DND-41 (cell line): ENCODE results near the gene CALR.

Experiments
- ATAC-seq: fragments of 200-7000 bp; cut with Tn5 transposase; 3 replicates; pipeline ENCODE4 v1.9.1; 2021; ENCODE audit warnings: low read depth; ENCODE audit not compliant: insufficient read depth
- DNase-seq: peaks from one replicate; pipeline ENCODE4 v3.0.0-alpha.2; 2020
- H2AFZ ChIP-seq: 2 replicates; pipeline ENCODE4 v1.6.0; 2012; ENCODE audit warnings: low read depth, low read length
- H3K27ac ChIP-seq: 2 replicates; pipeline ENCODE4 v1.5.1; 2012; ENCODE audit warnings: low read length, inconsistent platforms
- H3K27me3 ChIP-seq: fragments of 200-600 bp; sonication (generic); 2 replicates; pipeline ENCODE4 v1.6.0; 2012; ENCODE audit warnings: low read length, mild to moderate bottlenecking, inconsistent platforms; ENCODE audit not compliant: insufficient read depth, poor library complexity
- H3K36me3 ChIP-seq: 2 replicates; pipeline ENCODE4 v1.5.1; 2012; ENCODE audit warnings: low read length, inconsistent platforms; ENCODE audit not compliant: insufficient read depth
- H3K4me1 ChIP-seq: 2 replicates; pipeline ENCODE4 v1.5.1; 2012; ENCODE audit warnings: mild to moderate bottlenecking, low read length; ENCODE audit not compliant: insufficient read depth
- H3K4me2 ChIP-seq: 2 replicates; pipeline ENCODE4 v1.6.0; 2012; ENCODE audit warnings: mild to moderate bottlenecking, moderate library complexity, low read length, inconsistent platforms; ENCODE audit not compliant: insufficient read depth
- H3K4me3 ChIP-seq, 2 experiments: fragments of 200-600 bp in 1 of 2; shearing (Covaris generic) in 1 of 2; 2 replicates each; pipeline ENCODE4 v1.5.1; 2012 to 2016; ENCODE audit warnings: inconsistent platforms in 2 of 2, low read length in 2 of 2, mild to moderate bottlenecking in 2 of 2, low read depth in 1 of 2, moderate library complexity in 1 of 2
- H3K79me2 ChIP-seq: 2 replicates; pipeline ENCODE4 v1.6.0; 2012; ENCODE audit warnings: low read length, inconsistent platforms; ENCODE audit not compliant: insufficient read depth
- H3K9ac ChIP-seq: 2 replicates; pipeline ENCODE4 v1.6.0; 2012; ENCODE audit warnings: low read depth, mild to moderate bottlenecking, inconsistent platforms, low read length, moderate library complexity
- H3K9me3 ChIP-seq: 2 replicates; pipeline ENCODE4 v1.5.1; 2012; ENCODE audit warnings: low read length, moderate library complexity, mild to moderate bottlenecking, inconsistent platforms; ENCODE audit not compliant: insufficient read depth, severe bottlenecking
- H4K20me1 ChIP-seq: 2 replicates; pipeline ENCODE4 v1.6.0; 2012; ENCODE audit warnings: low read length; ENCODE audit not compliant: insufficient read depth
- EZH2 ChIP-seq: IDR thresholded peaks from 3 replicates; pipeline ENCODE4 v1.6.1; 2012; ENCODE audit warnings: borderline replicate concordance, low read depth, mild to moderate bottlenecking, moderate library complexity, low read length, inconsistent platforms; ENCODE audit not compliant: severe bottlenecking
- TF ChIP-seq, protein P1 (sequence below): IDR thresholded peaks from 2 replicates; pipeline ENCODE4 v1.5.1; 2012; ENCODE audit warnings: borderline replicate concordance, low read length, moderate library complexity, mild to moderate bottlenecking; ENCODE audit not compliant: poor library complexity, severe bottlenecking; ENCODE audit errors: extremely low read depth

CALR gene

DNA sequence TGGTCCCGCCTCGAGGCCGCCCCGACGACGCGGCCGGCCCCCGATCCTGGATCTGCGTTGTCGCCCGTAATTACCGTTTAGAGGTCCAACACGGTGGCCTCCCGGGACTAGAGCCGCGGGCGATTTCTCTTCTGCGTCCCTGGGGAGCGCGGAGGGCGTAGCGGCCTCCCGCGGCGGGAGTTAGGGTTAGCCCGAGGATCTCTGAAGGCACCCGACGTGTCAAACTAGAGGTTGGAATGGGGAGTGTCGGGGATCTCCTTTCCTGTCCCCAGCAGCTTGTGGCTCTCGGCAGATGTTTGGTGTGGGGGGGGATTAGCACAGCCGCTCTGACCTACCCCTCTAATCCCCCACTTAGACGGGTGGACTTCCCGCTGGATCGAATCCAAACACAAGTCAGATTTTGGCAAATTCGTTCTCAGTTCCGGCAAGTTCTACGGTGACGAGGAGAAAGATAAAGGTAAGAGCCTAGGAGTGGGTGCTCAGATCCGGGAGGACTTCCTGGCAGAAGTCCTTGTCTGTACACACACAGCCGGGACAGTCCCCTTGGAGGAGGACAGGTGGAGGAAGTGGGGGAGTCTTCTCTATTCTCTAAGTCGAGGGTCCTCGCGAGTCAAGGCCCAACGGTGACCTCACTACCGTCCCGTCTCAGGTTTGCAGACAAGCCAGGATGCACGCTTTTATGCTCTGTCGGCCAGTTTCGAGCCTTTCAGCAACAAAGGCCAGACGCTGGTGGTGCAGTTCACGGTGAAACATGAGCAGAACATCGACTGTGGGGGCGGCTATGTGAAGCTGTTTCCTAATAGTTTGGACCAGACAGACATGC is 581 bp downstream of the CALR start:
- TF ChIP-seq EZH2 = no peak
- TF ChIP-seq, protein P1, sequence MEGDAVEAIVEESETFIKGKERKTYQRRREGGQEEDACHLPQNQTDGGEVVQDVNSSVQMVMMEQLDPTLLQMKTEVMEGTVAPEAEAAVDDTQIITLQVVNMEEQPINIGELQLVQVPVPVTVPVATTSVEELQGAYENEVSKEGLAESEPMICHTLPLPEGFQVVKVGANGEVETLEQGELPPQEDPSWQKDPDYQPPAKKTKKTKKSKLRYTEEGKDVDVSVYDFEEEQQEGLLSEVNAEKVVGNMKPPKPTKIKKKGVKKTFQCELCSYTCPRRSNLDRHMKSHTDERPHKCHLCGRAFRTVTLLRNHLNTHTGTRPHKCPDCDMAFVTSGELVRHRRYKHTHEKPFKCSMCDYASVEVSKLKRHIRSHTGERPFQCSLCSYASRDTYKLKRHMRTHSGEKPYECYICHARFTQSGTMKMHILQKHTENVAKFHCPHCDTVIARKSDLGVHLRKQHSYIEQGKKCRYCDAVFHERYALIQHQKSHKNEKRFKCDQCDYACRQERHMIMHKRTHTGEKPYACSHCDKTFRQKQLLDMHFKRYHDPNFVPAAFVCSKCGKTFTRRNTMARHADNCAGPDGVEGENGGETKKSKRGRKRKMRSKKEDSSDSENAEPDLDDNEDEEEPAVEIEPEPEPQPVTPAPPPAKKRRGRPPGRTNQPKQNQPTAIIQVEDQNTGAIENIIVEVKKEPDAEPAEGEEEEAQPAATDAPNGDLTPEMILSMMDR = peak; percentile 35
- Histone ChIP-seq H3K9ac (peak overlapping the region; percentile 93), H4K20me1 (peaks cover 37% of the 10 kb centered on the region), H3K36me3 (peaks cover 53% of the 10 kb centered on the region), H3K27ac (peak overlapping the region; percentile 88), H3K4me3 (peak overlapping the region; percentile 77 to 90), H3K79me2 (peaks cover 56% of the 10 kb centered on the region), H2AFZ (peak overlapping the region; percentile 46), H3K27me3 (no peaks in the 10 kb centered on the region), H3K9me3 (no peaks in the 10 kb centered on the region), H3K4me1 (peaks cover 82% of the 10 kb centered on the region), H3K4me2 (peak overlapping the region; percentile 78)
- DNase-seq (peak; percentile 43), ATAC-seq (no peak)

DNA sequence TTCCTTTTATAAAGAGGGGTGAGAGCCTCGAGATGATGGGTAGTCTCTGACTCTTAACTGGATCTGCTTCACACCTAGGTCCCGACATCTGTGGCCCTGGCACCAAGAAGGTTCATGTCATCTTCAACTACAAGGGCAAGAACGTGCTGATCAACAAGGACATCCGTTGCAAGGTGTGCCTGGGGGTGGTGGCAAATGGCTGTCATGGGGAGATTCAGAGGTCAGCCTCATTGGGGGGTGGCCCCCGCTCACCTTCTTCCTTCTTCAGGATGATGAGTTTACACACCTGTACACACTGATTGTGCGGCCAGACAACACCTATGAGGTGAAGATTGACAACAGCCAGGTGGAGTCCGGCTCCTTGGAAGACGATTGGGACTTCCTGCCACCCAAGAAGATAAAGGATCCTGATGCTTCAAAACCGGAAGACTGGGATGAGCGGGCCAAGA is 1.6 kb downstream of the CALR start:
- Histone ChIP-seq H4K20me1 (peaks cover 37% of the 10 kb centered on the region), H3K36me3 (peaks cover 63% of the 10 kb centered on the region), H3K27me3 (no peaks in the 10 kb centered on the region), H3K4me2 (peak overlapping the region; percentile 78), H3K9me3 (no peaks in the 10 kb centered on the region), H3K9ac (peak overlapping the region; percentile 93), H3K4me3 (peak overlapping the region; percentile 77 to 90; a peak in 3 of 4 replicates), H3K27ac (peak overlapping the region; percentile 88), H3K4me1 (peaks cover 81% of the 10 kb centered on the region), H3K79me2 (peaks cover 52% of the 10 kb centered on the region), H2AFZ (no peak overlapping the region)
- no peak for TF ChIP-seq EZH2
- TF ChIP-seq, protein P1 = no peak
- DNase-seq (no peak), ATAC-seq (no peak)

DNA sequence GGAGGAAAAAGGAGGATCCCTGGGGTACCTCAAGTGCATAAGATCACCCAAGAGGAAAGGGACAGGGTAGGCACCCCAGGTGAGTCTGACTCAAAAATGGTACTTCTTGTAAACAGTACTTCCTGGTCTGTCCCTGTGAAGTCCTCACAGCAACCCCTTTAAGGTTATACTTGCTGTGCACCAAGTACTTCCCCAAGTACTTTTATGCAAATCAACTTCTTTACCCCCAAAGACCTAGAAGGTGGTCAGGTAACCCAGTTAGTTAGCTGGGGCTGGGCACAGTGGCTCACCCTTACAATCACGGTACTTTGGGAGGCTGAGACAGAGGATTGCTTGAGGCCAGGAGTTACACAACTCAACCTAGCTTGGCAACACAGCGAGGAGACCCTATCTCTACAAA is 2.5 kb downstream of the CALR start:
- peaks cover 64% of the 10 kb centered on the region for H3K36me3 ChIP-seq
- peak overlapping the region; percentile 88 for H3K27ac ChIP-seq
- H2AFZ ChIP-seq = no peak overlapping the region
- peak overlapping the region; percentile 78 for H3K4me2 ChIP-seq
- peaks cover 37% of the 10 kb centered on the region for H4K20me1 ChIP-seq
- H3K4me1 ChIP-seq = peaks cover 77% of the 10 kb centered on the region
- ATAC-seq (no peak), DNase-seq (no peak)
- peak overlapping the region; percentile 93 for H3K9ac ChIP-seq
- no peaks in the 10 kb centered on the region for H3K9me3 ChIP-seq
- H3K79me2 ChIP-seq = peaks cover 55% of the 10 kb centered on the region
- H3K4me3 ChIP-seq = peak overlapping the region in 1 of 2 experiments; percentile 77; a peak in 3 of 4 replicates
- H3K27me3 ChIP-seq = no peaks in the 10 kb centered on the region
- TF ChIP-seq, protein P1 = no peak
- TF ChIP-seq EZH2 = no peak
